Stimulated activated CD4-positive, alpha-beta T cell treated with anti-CD3 and anti-CD28 coated beads, Interleukin-1b, Interleukin-23, amount 100 ng/mL, for 24 hours (primary cell): ENCODE data around the gene C1QTNF6.
"Not testable (repeated sequence)": the region's sequence is repeated elsewhere in the genome, so short reads cannot be mapped to it uniquely, and the experiment has no call there.

ENCODE experiments used
- DNase-seq, 4 experiments: peaks; one replicate each; pipeline ENCODE4 v3.0.0-alpha.2; 2020; ENCODE audit warnings: low read depth in 4 of 4, low spot score in 1 of 4

C1QTNF6 gene

GRCh38 chr22:37178350-37179125 is 9.5 kb downstream of the C1QTNF6 start:
- DNase-seq, result no peak

DNA sequence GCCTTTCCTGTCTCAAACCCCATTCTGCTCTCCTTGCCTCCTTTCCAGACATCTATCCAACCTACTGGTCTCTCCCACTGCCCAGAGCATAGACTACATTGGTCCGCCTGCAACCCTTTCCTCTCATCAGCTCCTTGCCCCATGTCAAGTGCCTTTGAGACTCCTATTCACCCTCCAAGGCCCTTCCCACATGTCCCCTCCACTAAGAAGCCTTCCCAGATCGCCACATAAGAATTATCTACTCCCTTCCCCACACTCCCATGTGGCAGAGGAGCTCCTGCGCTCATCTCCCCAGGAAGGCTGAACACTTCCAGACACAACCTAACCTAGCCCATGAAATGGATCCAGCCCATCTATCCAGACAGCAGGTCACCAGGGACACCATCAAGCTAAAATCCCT is 10.3 kb downstream of the C1QTNF6 start:
- no peak for DNase-seq

GRCh38 chr22:37177221-37177620 is 10.8 kb downstream of the C1QTNF6 start:
- DNase-seq, result no peak

DNA sequence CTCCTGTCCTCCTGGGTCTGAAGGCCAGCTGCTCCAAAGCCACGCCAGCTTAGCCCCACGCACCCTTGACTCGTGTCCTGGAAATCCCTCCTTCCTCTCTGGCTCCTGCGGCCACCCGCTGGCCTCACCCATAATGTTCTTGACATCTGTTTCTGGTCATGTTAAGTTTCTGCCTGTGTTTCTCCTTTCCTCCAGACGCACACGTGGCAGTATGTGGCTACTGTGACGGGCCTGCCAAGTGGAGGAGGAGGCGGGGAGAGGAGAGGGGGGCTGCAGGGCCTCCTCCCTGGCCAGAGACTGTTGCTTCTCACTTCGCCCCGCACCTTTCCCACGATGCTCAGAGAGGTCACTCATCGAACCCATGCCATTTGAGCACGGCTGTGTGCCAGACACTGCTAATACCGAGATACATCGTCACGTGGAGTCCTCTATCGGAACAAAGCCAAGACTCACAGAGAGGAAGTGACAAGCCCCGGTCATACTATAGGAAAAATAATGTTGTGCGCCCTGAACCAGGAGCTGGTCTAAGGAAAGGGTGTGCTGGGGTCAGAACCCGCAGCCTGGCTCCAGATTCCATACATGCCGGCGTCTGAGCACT is 11.5 kb downstream of the C1QTNF6 start:
- DNase-seq, result no peak

DNA sequence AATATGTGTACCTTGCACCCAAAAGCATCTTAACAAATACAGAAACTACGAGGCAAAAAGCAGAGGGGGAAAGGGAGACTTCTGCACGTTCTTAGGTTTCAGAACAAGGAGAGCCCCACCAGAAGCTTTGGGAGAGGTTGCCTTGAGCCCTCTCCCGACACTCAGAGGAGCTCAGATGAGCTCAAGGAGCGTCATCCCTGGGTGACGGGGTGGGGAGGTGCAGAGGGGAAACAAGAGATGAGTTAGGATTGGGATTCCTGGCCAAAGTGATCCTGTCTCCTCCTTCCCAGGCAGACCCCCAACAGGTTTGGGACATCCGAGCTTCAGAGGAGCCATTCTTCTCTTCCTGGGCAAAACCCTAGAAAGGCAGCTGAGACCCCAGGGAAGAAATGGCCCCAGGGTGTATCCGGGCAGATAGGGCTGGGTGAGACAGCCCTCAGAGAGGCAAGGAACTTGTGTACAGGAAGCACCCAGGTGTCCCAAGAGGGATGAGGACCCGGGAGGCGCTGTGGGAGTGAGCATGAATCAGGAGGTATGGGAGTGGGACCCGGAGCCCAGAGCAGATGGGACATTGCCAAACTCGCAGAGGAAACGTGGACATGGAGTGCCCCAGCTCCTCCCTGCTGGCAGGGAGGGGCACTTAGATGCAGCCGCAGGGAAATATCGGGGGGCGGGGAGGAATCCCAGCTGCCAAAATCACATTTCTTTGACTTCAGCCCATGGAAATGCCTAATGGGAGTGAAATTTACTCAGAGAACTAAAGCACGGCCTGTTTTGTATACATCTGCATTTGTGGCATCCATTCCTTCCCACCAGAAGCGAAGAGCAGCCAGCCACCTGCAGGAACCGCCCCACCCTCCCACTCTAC is 12.4 kb downstream of the C1QTNF6 start:
- no peak for DNase-seq

DNA sequence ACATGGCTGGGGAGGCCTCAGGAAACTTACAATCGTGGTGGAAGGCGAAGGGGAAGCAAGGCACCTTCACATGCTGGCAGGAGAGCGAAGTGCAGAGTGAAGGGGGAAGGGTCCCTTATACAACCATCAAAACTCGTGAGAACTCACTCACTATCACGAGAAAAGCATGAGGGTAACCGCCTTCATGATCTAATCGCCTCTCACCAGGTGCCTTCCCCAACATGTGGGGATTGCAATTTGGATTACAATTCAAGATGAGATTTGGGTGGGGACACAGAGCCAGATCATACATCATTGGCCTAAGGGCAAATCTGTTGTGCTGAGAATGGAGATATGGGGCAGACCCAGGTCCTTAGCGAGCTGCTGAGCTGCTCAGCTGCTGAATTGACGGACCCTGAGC is 13.1 kb downstream of the C1QTNF6 start:
- DNase-seq, result no peak

DNA sequence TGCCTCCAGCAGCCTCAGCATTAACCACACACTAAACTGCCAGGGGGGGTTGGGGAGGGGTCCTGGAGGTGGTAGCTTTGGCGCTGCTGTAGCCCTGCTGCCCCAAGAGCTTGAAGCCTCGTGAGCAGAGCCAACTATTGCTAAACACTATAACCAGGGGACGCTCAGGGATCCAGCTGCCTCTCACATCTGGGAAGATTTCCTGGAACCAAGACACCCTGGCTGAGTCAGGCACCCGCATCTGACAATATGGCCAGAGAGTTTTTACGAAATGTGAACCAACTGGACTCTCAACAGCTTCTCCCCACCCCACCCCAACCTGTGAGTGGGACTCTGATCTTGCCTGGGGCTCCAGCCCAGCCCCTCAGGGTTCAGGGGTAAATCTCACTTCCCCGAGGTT is 14.3 kb downstream of the C1QTNF6 start:
- DNase-seq, result no peak

DNA sequence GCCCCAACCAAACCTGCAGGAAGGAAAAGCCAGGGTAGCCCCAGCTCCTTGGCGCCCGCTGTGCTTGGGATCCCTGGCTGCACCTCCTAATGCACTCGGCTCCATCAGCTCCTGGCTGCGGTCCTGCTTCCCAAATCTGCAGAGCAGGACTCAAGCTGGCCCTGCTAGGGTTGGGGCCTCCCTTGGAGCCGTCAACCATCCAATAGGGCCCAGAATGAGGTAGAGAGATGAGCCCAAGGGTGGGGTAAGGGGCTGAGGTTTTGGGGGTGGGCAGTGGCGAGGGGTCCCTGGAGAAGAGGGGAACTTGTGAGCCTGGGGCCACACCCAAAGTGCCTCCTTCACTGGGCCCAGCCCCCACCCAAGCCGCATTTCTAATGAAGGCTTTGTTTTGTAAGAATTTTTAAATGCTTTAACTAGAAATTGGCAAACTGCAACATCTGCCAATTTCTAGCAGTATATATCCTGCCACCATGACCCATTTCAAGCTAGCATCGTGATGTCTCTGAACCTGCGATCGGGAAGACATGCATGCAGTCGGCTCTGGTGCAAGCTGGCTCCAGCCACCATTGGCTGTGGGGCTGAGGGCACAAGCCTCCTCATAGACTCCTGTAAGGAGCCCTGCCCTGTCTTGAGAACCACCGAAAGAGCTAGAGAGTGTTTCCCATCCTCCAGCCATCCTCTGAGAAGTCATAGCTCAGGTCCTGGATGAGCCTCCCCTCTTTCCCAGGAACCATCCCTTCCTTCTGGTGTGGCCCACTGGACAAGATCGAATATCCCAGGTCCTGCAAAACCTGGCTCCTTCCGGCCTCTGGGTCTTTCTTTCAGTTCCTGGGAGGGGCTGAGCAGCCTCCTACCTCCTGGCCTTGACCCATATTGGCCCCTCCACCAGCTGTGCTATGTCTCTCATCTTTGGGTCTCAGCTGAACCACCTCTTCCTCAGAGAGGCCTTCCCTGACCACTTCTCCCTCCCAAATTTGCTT is 15.5 kb downstream of the C1QTNF6 start:
- DNase-seq, result no peak

GRCh38 chr22:37171662-37172061 is 16.4 kb downstream of the C1QTNF6 start:
- DNase-seq, result no peak

DNA sequence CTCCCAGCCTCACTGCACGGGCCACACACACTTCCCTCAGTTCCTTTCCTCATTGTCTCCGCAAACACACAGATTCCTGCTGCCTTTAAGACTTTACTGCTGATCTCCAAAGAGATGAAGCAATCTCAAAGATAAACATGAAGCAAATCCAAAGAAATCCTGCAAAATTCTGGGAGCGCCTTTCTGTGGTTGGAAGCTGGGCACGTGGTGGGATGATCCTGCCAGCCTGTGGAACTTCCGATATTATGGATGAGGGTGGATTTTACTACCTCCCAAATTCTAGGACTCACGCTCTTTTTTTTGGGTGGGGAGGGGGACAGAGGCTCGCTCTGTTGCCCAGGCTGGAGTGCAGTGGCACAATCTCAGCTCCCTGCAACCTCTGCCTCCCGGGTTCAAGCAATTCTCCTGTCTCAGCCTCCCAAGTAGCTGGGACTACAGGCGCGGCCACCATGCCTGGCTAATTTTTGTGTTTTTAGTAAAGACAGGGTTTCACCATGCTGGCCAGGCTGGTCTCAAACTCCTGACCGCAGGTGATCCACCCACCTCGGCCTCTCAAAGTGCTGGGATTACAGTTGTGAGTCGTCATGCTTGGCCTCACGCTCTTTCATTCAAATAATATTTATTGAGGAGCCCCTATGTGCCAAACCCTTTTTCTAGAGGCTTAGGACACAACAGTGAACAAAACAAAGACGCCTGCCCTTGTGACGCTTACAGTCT is 17.2 kb downstream of the C1QTNF6 start:
- not testable (repeated sequence) for DNase-seq

GRCh38 chr22:37169947-37170688 is 17.9 kb downstream of the C1QTNF6 start:
- no peak for DNase-seq

DNA sequence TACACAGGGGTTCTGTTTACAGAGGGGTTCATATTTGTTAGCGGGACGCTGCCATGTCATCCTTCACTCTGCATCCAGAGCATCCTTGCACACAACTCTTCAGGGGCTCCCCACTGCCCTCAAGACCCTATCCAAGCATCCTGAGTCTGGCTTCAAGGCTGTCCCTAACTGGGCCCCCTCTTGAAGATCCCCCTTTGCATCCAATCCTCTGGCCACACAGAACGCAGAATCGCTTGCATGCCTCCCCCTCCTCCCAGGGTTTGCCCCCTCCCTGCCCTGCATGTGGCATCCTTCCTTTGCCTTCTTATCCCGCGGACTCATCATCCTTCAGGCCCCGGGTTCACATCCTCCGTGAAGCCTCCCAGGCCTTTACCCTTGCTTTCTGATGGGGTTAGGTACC is 18.6 kb downstream of the C1QTNF6 start:
- DNase-seq, result no peak

DNA sequence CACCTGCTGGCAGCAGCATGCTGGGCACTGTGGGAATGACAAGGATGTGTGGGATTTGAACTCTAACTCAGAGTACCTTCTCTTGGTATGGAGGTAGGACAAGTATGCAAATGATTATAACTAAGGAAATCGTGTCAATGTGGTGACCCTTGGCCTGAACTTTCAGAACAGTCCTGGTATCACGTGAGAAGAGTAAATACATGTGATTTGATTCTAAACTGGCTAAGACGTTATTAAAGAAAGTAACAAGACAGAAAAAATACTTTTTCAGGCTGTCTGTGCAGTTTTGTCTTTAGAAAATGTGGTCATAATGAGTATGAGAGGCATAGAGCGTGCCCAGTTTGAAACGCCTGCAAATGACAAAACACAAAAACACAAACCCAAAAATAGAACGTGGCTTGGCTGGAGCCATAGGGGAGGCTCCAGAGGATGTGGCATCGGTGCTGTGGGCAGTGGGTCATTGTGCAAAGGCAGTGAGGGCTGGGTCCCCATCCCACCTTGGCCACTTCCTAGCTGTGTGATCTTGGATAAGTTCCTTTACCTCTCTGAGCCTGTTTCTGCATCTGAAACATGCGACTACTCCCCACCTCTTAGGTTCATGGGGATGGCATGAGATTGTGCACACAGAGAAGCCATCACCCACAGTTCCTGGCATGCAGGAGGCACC is 19.9 kb downstream of the C1QTNF6 start:
- DNase-seq, result no peak

- DNase-seq, result no peak
Measured at GRCh38 chr22:37167176-37167980, 20.7 kb downstream of the C1QTNF6 start.

- peak; percentile 61 to 79 (median 72) for DNase-seq
Measured at GRCh38 chr22:37166675-37167066, 21.4 kb downstream of the C1QTNF6 start.

- DNase-seq, result no peak
Measured at GRCh38 chr22:37165940-37166674, 21.9 kb downstream of the C1QTNF6 start.

- DNase-seq, result no peak
Measured at GRCh38 chr22:37165066-37165465, 23.0 kb downstream of the C1QTNF6 start.
